Tibial artery (tissue), 4 donors: Measurements from ENCODE around the gene MALRD1.
A peak's percentile ranks its signal among the peaks of the same experiment; 100 is the strongest.

Experiments used
- DNase-seq, 2 donors: peaks; one replicate each; pipeline ENCODE4 v3.0.0-alpha.2; 2019
- H3K27ac ChIP-seq, 2 donors: fragments of 200-600 bp; sonication (generic) in 1 of 2; 1 replicate in 1 of 2; 2 replicates in 1 of 2; pipeline ENCODE4 v1.5.1; 2018 to 2019; ENCODE audit warnings: mild to moderate bottlenecking in 1 of 2
- H3K27me3 ChIP-seq, 2 donors: fragments of 200-600 bp; sonication (generic) in 1 of 2; one replicate each; pipeline versions ENCODE4 v1.5.1 to v1.6.0; 2016 to 2019
- H3K36me3 ChIP-seq, 3 donors: fragments of 200-600 bp; sonication (generic) in 2 of 3; one replicate each; pipeline ENCODE4 v1.5.1; 2016 to 2019; ENCODE audit warnings: mild to moderate bottlenecking in 2 of 3
- H3K4me1 ChIP-seq, 4 donors: fragments of 200-600 bp; sonication (generic) in 2 of 4; 1 replicate in 3 of 4; 2 replicates in 1 of 4; pipeline ENCODE4 v1.5.1; 2016 to 2019
- H3K4me3 ChIP-seq, 2 donors: fragments of 200-600 bp; sonication (generic) in 1 of 2; 1 replicate in 1 of 2; 2 replicates in 1 of 2; pipeline ENCODE4 v1.5.1; 2018 to 2019; ENCODE audit warnings: mild to moderate bottlenecking in 2 of 2
- H3K9me3 ChIP-seq, 3 donors: fragments of 200-600 bp; sonication (generic) in 1 of 3; one replicate each; pipeline ENCODE4 v1.5.1; 2016 to 2019
- intact Hi-C: fragments of 100-400 bp; cut with DNase I; formaldehyde crosslinking; loops from one replicate; pipeline ENCODE4 v1.15.0; 2023; ENCODE audit warnings: low total_unique reads
- TF ChIP-seq, protein P1 (sequence below), 2 experiments: fragments of 200-600 bp in 1 of 2; fragments of 450-650 bp in 1 of 2; IDR thresholded peaks; one replicate each; pipeline ENCODE4 v1.5.1; 2017 to 2019; ENCODE audit warnings: antibody characterized with exemption in 2 of 2, mild to moderate bottlenecking in 1 of 2, moderate library complexity in 1 of 2

MALRD1 gene

GRCh38 chr10:19488592-19489280 lies 440.1 kb downstream of the MALRD1 start:
- H3K4me1 ChIP-seq = peaks cover 0 to 5% (median 0%) of the 10 kb centered on the region in 4 donors
- TF ChIP-seq, protein P1, sequence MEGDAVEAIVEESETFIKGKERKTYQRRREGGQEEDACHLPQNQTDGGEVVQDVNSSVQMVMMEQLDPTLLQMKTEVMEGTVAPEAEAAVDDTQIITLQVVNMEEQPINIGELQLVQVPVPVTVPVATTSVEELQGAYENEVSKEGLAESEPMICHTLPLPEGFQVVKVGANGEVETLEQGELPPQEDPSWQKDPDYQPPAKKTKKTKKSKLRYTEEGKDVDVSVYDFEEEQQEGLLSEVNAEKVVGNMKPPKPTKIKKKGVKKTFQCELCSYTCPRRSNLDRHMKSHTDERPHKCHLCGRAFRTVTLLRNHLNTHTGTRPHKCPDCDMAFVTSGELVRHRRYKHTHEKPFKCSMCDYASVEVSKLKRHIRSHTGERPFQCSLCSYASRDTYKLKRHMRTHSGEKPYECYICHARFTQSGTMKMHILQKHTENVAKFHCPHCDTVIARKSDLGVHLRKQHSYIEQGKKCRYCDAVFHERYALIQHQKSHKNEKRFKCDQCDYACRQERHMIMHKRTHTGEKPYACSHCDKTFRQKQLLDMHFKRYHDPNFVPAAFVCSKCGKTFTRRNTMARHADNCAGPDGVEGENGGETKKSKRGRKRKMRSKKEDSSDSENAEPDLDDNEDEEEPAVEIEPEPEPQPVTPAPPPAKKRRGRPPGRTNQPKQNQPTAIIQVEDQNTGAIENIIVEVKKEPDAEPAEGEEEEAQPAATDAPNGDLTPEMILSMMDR (IDR thresholded peaks at IDR 0.05) = no peak
- intact Hi-C loops = no loop called here
- H3K4me3 ChIP-seq = peak overlapping the region; percentile 40 to 41
- H3K36me3 ChIP-seq = no peaks in the 10 kb centered on the region
- H3K9me3 ChIP-seq = no peaks in the 10 kb centered on the region
- no peaks in the 10 kb centered on the region for H3K27me3 ChIP-seq
- peak in 1 of 2 donors; percentile 65 for DNase-seq
- peak overlapping the region; percentile 7 to 65 for H3K27ac ChIP-seq

DNA sequence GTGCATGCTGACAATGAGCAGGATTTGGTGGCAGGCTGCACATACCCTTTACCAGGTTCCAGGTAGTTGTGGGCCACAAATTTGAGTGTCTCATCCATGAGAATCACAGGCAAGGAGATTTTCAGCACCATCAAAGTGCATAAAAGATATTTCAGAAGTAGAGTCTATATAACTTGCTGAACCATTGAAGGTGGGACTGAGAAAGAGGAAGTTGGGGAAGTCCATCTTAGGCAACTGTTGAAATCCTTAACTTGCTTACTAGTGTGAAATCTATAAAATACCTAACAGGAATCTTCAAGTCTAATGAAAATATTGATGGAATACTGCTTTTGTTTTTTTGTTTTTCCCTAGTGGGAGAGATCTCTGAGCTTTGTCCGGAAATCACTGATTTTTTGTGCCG lies 442.6 kb downstream of the MALRD1 start:
- peaks cover 0 to 5% (median 0%) of the 10 kb centered on the region in 4 donors for H3K4me1 ChIP-seq
- DNase-seq = no peak
- no peaks in the 10 kb centered on the region for H3K27me3 ChIP-seq
- intact Hi-C loops = no loop called here
- TF ChIP-seq, protein P1 (IDR thresholded peaks at IDR 0.05) = no peak
- no peak overlapping the region for H3K4me3 ChIP-seq
- no peaks in the 10 kb centered on the region for H3K36me3 ChIP-seq
- H3K9me3 ChIP-seq = no peaks in the 10 kb centered on the region
- H3K27ac ChIP-seq = no peak overlapping the region

DNA sequence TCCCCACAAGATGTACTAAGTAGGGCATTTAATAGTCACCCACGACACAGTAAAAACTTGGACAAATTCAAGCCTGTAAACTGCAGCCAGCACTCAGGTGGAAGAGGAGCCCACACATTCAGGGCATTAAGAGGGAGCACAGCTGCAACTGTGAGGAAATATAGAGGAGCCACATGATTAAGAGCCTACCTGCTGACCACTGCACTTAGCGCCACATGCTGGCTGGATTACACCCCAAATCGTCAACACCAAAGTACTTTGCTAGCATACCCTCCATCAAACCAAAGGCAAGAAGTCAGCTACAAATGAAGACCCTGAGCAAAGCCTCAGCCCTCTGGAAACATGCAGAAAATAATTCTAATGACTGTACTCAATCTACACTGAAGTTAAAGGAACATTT lies 445.3 kb downstream of the MALRD1 start:
- no peak for DNase-seq
- peaks cover 0 to 11% (median 4%) of the 10 kb centered on the region in 4 donors for H3K4me1 ChIP-seq
- TF ChIP-seq, protein P1 (IDR thresholded peaks at IDR 0.05) = no peak
- H3K9me3 ChIP-seq = no peaks in the 10 kb centered on the region
- intact Hi-C loops = no loop called here
- no peak overlapping the region for H3K27ac ChIP-seq
- H3K4me3 ChIP-seq = no peak overlapping the region
- H3K36me3 ChIP-seq = no peaks in the 10 kb centered on the region
- H3K27me3 ChIP-seq = no peaks in the 10 kb centered on the region

- DNase-seq = no peak
- Histone ChIP-seq H3K27ac (no peak overlapping the region), H3K36me3 (no peaks in the 10 kb centered on the region)
Observed at GRCh38 chr10:19497026-19497425, 448.4 kb downstream of the MALRD1 start.

DNA sequence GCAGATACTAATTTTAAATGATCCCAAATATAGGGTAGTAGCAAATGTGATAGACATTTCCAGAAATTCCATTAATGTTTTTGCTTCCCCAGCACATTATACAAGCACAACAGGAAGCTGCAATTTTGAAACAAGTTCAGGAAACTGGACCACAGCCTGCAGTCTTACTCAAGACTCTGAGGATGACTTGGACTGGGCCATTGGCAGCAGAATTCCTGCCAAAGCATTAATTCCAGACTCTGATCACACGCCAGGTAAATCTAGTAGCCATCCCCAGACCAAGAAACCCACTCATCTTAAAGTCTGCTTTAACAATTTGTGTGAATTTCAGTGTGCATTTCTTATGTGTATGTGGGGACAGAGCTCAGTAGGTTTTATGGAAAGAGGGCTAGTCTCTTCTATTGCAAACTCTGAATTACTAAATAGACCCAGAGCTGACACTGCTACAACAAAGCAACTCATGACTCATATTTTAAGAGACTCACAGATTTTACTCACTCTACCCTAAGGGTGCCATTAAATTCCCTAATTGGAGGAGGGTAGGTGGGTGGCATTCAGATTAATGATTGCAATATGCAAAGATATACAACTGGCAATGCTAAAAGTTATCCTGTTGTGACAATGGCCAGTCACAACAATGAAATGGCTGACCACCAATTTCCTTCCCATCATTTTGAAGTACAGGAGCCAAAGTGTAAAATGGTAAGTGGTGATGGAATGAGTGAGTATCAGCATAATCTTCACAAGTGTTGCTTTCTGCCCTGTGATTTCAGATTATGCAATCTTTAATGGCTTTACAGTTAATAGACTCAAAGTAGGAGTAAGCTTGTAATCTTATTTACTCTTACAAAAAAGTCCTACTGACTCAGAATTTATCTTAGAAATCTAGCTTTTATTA lies 450.0 kb downstream of the MALRD1 start:
- H3K9me3 ChIP-seq = no peaks in the 10 kb centered on the region
- TF ChIP-seq, protein P1 (IDR thresholded peaks at IDR 0.05) = no peak
- DNase-seq = peak in 1 of 2 donors; percentile 39
- peaks cover 0 to 24% (median 9%) of the 10 kb centered on the region in 4 donors for H3K4me1 ChIP-seq
- H3K36me3 ChIP-seq = no peaks in the 10 kb centered on the region
- peak overlapping the region in 1 of 2 donors; percentile 29 for H3K27ac ChIP-seq
- no peaks in the 10 kb centered on the region for H3K27me3 ChIP-seq
- no peak overlapping the region for H3K4me3 ChIP-seq
- intact Hi-C loops = no loop called here

More at GRCh38 chr10:19497026-19497425, 448.4 kb downstream of the MALRD1 start:
- TF ChIP-seq, protein P1 (IDR thresholded peaks at IDR 0.05) = no peak
- Histone ChIP-seq H3K4me3 (no peak overlapping the region), H3K27me3 (no peaks in the 10 kb centered on the region), H3K4me1 (peaks cover 0 to 24% (median 9%) of the 10 kb centered on the region in 4 donors), H3K9me3 (no peaks in the 10 kb centered on the region)
- intact Hi-C loops = no loop called here
